A673 (cell line): ENCODE results near the gene NFATC3.

Source experiments
- EZH2 ChIP-seq: fragments of 200-600 bp; sonication (generic); IDR thresholded peaks from 2 replicates; pipeline ENCODE4 v1.6.1; 2017; ENCODE audit warnings: borderline replicate concordance, low read depth, mild to moderate bottlenecking, mixed read lengths, antibody characterized with exemption, low read length; ENCODE audit not compliant: poor library complexity, severe bottlenecking
- TF ChIP-seq, protein P1 (sequence below): fragments of 300-800, 200-600 bp; sonication (generic); conservative IDR thresholded peaks from 2 replicates; pipeline ENCODE4 v1.5.1; 2017; ENCODE audit warnings: low read depth, mild to moderate bottlenecking, antibody characterized with exemption, low read length, moderate library complexity, mixed read lengths

DNA sequence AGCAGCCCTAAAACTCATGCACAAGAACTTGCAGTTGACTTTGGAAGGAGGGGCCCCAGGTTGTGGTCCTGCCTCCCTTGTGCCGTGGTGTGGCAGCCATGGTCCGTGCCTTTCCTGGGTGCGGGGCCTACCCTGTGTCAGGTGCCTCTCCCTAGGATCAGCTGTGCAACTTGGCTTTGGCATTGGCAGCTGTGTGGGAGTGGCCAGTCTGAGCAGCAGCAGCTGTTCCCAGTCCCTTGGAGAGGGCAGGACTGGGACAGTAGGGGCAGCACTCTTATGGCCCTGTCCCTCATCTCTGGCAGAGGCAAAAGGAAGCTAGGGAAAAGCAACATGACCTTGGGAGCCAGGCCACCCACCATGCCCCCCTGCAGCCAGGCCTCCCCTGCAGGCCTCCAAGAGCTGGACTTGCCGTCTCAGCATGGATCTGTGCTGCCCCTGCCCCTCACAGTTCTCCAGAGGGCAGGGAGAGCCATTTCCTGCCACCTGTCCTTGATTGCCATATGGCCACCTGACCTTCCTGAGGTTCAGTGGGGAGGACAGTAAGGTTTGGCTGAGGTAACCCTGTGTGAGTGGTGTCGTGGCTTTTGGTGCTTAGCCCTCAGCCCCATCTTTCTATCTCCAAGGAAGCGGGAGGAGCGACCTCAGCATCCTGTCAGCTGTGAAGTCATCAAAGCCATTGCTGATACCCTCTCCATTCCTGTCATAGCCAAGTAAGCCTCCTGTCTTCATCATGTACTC is 15.5 kb upstream of the NFATC3 start:
- TF ChIP-seq, protein P1, sequence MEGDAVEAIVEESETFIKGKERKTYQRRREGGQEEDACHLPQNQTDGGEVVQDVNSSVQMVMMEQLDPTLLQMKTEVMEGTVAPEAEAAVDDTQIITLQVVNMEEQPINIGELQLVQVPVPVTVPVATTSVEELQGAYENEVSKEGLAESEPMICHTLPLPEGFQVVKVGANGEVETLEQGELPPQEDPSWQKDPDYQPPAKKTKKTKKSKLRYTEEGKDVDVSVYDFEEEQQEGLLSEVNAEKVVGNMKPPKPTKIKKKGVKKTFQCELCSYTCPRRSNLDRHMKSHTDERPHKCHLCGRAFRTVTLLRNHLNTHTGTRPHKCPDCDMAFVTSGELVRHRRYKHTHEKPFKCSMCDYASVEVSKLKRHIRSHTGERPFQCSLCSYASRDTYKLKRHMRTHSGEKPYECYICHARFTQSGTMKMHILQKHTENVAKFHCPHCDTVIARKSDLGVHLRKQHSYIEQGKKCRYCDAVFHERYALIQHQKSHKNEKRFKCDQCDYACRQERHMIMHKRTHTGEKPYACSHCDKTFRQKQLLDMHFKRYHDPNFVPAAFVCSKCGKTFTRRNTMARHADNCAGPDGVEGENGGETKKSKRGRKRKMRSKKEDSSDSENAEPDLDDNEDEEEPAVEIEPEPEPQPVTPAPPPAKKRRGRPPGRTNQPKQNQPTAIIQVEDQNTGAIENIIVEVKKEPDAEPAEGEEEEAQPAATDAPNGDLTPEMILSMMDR, result no peak
- TF ChIP-seq EZH2, result no peak
